Midbrain (tissue), 1 donor: Measurements from ENCODE around the gene PLCG1.
A peak's percentile ranks its signal among the peaks of the same experiment; 100 is the strongest.

Experiments used
- DNase-seq: peaks from one replicate; lab custom pipeline; 2025; lab: John Stamatoyannopoulos, UW

PLCG1 gene

DNA sequence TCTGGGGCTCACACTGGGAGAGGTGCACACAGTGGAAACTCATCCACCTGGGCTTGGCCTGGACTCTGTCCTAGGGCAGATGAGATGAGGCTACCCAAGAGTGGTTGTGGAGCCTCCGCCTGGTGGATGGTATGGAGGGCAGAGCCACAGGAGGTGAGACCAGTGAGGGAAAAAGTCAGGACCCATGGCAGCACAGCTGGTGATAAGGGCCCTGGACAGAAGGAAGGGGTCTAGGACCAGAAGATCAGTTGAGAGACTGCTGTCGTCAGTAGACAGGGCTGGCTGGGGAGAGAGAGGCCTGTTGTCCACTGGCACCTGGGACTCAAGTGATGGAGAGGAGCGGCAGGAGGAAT is 29.8 kb downstream of the PLCG1 start:
- DNase-seq, result no peak

DNA sequence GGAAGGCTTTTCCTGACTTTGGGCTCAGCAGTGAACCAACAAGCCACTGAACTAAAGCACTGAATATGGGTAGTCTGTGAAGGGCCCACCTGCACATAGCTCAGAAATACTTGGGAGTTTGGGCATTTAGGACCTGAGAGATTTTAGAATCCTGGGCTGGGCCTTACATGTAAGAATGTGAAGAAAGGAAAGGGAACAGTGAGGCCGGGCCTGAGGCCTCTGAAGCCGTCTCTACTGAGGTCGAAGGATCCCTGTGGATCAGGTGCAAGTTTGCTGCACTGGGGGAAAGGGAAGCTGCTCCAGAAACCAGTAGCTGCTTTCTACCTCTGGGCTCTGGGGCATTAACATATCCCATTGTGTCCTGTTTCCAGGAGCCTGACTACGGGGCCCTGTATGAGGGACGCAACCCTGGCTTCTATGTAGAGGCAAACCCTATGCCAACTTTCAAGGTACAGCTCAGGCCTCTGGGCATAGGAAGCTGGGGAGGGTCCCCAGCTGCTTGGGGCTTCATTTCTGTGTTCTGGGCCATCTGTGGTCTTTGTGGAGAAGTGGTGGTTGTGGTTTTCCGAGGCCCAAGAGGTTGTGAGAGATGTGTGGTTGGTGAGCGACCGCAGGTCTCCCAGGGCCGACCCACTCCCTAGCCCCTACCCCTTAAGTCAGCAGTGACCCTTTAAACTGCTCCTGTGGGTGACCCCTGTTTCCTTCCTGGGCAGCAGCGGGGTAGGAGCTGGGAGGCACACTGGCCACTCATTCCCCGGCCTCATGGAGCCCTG is 30.3 kb downstream of the PLCG1 start:
- DNase-seq, result no peak

DNA sequence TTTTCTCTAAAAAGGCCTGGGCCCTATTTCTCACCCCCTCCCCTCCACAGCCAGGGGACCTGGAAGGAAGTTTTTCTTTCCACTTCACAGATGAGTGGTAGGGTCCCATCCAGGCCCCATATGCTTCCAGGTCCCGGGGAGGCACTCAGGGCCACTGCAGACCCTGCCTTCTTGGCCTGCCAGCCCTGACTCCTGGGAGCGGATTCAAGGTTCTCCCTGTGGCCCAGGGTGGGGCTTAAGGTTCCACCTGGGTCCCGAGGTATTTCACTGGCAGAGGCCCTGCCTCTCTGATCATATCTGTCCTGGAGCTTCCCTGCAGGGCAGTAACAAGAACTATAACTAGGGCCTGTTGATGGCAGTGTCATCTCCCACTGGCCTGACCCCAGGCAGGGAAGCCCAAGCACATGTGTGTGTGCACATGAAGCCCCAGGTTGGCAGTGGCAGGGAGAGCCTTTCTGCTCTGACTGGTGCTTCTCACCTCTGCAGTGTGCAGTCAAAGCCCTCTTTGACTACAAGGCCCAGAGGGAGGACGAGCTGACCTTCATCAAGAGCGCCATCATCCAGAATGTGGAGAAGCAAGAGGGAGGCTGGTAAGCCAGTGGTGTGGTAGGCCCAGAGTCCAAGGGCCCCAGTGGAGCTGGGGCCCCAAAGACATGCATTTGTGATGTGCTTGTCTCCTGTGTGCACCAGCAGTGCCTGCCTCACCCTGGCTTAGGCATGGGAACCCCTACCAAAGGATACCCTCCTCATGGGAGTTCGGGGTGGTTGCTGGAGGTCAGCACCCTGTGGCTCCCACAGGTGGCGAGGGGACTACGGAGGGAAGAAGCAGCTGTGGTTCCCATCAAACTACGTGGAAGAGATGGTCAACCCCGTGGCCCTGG is 31.2 kb downstream of the PLCG1 start:
- no peak for DNase-seq

DNA sequence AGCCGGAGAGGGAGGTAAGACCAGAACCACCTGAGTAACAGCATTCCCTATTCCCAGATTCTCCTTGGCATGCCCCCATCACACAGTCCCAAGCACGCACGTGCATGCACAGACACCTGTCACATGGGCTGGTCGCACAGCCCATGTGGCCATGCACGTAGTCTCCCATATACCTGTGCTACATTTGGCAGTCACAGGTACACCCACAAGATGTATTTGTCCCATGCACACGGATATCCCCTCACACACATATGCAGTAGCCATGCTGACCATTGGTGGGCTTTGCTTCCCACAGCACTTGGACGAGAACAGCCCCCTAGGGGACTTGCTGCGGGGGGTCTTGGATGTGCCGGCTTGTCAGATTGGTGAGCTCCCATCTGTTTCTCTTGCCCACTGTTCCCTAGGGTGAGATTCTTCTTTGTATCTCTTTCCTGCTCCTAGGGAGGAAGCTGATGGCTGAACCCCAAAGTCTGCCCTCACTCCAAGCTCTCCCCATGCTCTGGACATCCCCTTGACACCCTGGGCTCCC is 31.9 kb downstream of the PLCG1 start:
- no peak for DNase-seq

DNA sequence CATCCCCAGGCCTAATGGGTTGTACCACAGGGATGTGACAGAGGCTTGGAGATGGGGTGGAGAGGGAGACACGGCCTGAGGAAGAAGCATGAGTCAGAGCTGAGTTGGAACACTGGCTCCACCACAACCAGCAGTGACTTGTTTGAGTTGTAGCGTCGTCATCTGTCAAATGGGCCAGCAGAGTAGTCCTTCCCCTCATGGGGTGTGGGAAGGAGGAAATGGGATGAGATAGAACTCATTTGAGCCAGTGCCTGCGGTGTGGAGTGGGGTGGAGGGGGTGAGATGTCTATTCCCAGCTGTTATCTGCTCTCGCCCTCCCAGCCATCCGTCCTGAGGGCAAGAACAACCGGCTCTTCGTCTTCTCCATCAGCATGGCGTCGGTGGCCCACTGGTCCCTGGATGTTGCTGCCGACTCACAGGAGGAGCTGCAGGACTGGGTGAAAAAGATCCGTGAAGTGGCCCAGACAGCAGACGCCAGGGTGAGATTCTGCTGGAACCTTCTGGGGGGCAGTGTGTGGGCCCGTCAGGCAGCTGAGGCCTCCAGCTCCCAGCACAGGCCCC is 32.5 kb downstream of the PLCG1 start:
- no peak for DNase-seq

DNA sequence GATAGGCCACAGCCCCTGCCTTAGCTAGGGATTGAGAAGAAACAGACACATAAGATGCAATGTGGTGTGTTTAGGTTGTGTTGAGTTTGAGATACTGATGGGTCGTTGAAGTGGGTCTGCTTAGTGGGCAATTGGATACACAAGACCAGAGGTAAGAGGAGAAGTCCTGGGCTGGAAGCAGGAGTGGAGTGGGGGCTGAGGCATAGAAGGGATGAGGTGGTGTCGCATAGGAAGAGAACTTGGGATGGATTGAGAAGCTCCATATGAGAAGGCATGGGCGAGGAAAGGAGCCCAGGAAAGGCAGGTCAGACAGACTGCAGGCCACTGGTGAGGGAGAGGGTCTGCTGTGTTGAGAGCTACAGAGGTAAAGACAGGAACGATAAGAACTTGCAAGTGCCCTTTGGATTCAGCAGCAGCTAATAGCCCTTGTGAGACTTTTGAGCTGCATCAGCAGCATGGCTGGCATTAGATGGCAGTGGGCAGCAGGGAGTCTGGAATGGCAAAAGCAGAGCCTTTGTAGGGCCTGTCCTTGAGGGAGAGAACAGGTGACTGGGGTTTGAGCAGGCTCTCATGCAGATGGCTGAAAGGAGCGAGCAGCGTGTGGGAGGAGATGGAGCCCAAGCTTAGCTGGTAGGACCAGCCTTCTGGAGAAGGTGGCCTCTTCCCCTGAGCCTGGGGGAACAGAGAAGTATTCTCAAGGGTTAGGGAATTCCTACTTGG is 33.2 kb downstream of the PLCG1 start:
- DNase-seq, result no peak

DNA sequence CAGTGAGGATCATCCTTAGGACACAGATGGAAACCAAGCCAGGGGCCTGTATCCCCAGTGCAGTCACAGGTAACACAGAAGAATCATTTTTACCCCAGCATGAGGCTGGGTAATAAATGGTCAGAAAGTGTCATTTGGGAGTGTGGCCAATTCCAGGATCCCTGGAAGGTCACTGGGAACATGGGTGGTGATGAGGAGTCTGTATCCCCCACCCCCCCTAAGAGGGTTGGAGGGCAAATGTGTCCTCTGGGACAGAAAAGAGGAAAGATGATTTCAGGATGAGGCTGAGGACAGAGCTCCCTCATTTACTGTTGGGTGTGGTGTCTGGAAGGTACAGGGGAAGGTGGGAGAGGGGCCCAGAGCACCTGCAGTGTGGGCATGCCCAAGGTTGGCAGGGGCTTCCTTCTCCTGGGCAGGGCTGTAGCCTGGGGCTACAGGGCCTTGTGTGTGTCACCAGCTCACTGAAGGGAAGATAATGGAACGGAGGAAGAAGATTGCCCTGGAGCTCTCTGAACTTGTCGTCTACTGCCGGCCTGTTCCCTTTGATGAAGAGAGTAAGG is 34.5 kb downstream of the PLCG1 start:
- DNase-seq, result no peak

DNA sequence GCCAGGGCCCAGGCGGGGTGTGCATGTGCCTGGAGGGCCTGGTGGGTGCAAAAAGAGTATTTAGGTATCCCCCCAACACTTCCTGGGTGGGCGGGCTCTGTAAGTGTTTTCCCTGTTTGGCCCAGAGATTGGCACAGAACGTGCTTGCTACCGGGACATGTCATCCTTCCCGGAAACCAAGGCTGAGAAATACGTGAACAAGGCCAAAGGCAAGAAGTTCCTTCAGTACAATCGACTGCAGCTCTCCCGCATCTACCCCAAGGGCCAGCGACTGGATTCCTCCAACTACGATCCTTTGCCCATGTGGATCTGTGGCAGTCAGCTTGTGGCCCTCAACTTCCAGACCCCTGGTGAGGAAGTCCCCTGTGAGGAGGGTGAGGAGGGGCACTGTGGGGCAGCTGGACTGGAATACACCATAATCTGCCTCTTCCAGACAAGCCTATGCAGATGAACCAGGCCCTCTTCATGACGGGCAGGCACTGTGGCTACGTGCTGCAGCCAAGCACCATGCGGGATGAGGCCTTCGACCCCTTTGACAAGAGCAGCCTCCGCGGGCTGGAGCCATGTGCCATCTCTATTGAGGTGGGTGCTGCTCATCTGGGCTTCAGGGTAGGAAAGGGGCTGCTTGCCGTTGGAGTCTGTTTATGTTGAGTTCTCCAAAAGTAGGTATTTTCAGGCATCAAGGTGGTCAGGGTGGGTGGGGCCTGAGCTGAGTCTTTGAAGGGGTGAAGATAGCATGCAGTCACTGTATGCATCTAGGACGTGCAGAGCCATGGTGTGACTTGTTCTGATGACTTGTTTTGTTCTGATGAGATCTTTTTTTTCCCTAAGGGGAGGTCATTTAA is 35.2 kb downstream of the PLCG1 start:
- no peak for DNase-seq

DNA sequence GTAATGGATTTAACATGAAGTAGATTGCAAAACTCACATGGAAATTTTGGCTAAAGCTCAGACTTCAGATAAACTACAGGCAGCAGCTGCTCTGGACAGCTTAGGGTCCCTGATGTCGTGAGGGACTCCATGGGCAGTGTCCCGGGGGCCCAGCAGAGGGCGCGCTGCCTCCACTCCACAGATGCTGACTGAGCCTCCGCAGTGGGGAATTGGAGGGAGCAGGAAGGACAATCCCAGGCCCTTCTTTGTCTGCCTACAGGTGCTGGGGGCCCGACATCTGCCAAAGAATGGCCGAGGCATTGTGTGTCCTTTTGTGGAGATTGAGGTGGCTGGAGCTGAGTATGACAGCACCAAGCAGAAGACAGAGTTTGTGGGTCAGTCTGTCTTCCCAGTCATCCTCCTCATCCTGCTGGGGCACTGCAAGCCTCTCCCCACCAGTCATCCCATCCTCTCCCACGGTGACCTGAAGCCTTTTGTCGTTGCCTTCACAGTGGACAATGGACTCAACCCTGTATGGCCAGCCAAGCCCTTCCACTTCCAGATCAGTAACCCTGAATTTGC is 35.9 kb downstream of the PLCG1 start:
- peak; percentile 86 for DNase-seq

DNA sequence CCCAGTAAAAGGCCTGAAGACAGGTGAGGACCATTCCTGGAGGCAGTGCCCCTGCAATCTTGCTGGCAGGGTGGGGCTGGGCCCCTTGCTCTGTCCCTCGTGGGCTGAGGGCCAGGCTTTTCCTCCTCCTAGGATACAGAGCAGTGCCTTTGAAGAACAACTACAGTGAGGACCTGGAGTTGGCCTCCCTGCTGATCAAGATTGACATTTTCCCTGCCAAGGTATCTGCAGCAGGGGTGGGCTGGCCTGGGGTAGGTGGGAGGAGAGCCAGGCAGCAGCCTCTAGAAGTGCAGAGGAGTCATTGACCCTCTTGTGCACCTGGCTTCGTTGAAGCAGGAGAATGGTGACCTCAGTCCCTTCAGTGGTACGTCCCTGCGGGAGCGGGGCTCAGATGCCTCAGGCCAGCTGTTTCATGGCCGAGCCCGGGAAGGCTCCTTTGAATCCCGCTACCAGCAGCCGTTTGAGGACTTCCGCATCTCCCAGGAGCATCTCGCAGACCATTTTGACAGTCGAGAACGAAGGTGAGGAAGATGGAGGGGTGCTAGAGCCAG is 36.5 kb downstream of the PLCG1 start:
- no peak for DNase-seq

DNA sequence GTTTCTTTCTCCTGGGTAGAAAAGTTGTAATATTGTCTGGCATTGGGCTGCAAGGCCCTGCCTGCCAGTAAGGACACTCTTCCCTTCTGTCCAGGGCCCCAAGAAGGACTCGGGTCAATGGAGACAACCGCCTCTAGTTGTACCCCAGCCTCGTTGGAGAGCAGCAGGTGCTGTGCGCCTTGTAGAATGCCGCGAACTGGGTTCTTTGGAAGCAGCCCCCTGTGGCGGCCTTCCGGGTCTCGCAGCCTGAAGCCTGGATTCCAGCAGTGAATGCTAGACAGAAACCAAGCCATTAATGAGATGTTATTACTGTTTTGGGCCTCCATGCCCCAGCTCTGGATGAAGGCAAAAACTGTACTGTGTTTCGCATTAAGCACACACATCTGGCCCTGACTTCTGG is 37.0 kb downstream of the PLCG1 start:
- DNase-seq, result no peak

DNA sequence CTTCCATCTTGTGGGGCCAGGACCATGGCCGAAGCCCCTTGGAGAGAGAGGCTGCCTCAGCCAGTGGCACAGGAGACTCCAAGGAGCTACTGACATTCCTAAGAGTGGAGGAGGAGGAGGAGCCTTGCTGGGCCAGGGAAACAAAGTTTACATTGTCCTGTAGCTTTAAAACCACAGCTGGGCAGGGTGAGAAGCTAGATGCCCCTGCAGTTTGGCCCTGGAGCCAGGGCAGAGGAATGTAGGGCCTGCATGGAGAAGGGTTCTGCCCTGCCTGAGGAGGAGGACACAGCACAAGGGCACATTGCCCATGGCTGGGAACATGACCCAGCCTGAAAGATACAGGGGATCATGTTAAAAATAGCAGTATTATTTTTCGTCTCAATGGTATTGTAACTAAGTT is 37.4 kb downstream of the PLCG1 start:
- DNase-seq, result no peak

DNA sequence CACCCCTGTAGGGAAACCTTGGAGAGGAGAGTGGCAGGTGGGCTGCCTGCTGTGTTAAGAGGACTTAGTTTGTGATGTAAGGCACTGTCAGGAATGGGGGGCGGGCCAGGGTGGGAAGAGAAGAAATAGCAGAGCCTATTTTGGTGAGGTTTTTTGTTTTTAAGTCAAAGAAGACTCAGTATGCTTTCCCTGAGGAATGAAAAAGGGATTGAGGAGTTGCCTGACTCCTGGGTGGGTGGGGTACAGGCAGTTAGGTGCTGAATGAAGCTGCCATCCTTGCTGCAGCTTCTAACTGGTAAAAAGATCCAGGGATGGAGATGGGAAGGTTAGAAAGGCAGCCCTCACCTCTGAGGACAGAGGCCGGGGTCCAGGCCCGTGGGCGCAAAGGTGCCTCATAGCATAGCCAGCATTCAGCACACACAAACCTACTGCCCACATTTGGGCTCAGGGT is 37.9 kb downstream of the PLCG1 start:
- DNase-seq, result no peak

DNA sequence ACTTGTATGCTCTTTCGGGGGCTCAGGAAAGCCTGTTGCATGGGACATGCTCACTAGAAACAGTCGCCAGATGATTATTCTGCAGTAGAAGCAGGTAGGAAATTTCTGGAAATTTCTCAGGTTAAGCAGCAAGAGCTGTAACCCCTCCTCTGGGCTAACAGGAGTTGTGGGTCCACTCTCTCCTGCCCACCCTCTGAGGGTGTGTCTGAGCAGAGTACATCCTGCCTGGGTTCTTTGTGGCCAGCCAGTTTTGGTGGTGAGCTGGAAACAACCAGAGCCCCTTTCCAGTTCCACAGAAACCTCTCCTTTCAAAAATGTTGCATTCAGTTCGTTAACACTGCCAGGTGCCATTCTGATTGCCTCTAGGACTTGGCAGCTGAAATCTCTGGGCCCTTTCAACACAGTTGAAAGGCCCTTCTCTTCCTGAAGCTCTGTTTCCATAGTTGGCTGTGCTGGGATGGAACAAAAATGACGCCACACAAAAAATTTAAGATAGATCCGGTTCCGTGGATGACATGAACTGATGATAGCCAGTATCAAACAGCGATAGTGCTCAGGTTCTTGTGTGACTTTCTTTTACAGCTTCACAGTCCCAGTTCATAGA is 38.5 kb downstream of the PLCG1 start:
- DNase-seq, result peak; percentile 43

DNA sequence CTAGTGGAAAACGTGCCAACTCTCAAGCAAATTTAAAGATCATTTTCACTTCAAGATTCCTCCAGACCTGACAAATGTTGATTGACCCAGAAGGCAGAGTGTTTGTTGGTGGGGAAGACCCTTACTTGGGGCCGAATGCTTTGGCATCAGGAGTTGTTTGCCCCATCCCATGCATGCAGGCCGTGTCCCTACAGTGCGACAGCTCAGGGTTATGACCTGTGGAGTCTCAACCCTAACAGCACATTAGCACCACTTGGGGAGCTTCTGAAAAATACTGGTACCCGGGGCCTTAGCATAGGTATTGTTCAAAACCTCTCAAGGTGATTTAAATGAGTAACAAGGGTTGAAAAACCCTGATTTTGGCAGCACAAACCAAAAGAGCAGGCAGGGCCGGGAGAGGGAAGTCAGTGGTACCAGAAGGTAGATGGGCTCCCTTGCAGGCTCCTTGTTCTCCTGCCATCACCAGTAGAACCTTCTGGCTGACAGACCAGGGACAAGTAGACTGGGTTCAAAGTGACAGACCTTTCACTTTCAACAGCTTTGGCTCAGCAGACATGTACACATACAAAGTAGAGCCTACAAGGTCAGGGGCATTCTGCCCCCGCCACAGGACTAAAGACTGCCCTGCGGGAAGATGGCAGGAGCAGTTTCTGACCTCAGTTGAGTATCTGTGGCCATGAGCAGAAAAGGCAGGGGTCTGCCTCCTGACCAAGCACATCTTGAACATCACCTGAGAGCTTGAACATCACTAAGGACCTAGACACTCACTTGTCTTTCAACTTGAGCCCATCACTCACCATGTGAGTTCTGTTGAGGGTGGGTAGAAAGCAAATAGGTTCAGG is 39.6 kb downstream of the PLCG1 start:
- no peak for DNase-seq

DNA sequence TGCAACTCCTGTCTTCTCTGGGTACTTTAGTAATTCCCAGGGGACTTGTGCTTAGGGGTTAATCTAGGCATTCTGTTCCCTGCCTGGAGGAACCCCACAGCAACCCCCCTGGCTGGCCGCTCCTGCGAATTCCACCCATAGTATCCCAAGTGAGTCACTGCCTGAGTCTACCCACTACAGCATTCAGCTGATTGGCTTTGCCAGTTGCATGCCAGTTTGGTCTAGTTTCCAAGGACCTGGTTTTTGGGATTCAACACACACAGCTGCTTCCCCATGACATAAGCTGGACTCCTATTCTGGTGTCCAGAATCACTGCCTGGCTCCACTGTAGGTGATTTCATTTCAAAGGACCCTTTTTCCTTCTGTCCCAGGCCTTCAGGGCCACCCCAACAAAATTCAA is 40.3 kb downstream of the PLCG1 start:
- DNase-seq, result peak; percentile 45

DNA sequence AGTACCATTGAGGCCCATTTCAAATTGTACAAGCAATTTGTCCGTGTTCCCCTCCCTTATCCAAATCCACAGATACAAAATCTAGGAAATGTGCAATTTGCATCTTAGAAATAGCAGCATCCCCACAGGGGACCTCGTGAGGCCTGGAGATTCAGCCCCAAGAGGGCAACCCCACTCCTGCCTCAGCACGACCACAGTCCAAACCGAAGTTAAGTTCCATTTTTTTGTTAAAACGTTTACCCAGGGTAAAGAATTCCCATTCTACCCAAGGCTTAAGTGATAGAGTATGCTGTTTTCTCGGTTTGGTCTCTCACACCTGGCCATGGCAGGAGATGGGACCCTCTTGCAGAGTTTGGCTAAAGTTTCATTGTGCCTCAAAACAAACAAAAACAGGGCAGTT is 41.2 kb downstream of the PLCG1 start:
- DNase-seq, result no peak

DNA sequence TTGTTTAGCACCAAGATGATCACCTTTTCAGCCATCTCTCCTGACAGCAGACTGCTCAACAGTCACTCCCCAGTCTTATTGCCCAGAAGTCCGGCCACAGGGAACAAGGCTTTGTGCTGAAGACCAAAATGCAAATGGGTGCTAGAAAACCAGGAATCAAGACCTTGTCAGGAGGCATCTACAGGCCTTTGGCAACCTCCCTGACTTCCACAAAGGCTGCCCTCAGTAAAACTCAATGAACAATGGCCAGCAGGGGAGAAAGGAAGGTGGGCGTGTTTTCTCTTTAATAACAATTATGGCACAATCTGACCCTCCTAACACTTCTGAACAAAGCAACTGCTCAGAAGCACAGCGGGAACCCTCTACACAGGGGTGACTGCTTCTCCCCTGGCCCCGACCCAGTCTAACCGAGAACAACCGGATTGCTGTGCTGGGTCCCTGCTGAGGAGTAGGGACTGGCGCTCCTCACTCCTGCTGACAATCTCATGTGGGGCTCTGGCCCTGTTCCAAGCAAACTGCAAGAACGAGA is 41.6 kb downstream of the PLCG1 start:
- peak; percentile 69 for DNase-seq

DNA sequence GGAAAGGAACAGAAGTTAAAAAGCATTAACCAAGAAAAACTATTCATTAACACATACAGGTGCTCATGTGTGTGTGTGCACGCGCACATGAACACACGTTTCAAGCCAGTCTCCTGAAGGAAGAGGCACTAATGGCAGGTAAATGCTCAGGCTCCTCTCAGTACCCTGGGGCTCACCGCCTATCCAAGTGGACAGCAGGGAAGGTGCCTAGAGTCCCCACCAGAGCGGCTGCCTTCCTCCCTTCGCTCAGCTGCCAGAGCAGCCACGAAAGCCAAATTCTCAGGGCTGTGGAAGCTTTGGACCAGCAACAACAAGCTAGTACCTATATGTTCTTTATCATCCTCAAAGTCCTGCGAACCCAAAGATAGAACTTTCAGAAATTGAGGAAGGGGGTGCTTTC is 42.6 kb downstream of the PLCG1 start:
- no peak for DNase-seq
